ENCODE measurements around the gene SMAD2. TPM values are rescaled to one million over a fixed set of nuclear protein-coding genes. Genes with fewer than 3 reads are reported as not detected.

SMAD2 gene
- total RNA-seq, 2 donors from 2014 or later: 60.0 to 101 TPM

- Histone ChIP-seq H3K4me3 (no peak overlapping the region), H3K9me3 (no peaks in the 10 kb centered on the region), H3K27ac (no peak overlapping the region), H3K36me3 (no peaks in the 10 kb centered on the region), H3K4me1 (ENCODE audit: control insufficient read depth in 1 of 2, low read depth in 2 of 2) (peaks cover 0 to 4% of the 10 kb centered on the region in 2 donors), H3K27me3 (replicated peaks; ENCODE audit: insufficient read depth) (no peaks in the 10 kb centered on the region)
- no peak for TF ChIP-seq CTCF (IDR thresholded peaks at IDR 0.05)
- no peak for DNase-seq (ENCODE audit: low spot score)
- no peak for ATAC-seq (ENCODE audit: insufficient number of reproducible peaks, low FRiP score, low read depth)
Observed at GRCh38 chr18:47826157-47827074, 104.0 kb downstream of the SMAD2 start.

- H3K4me3 ChIP-seq: no peak overlapping the region
- ATAC-seq (ENCODE audit: insufficient number of reproducible peaks, low FRiP score, low read depth) (no peak), DNase-seq (ENCODE audit: low spot score) (no peak)
- H3K9me3 ChIP-seq: no peaks in the 10 kb centered on the region
- no peaks in the 10 kb centered on the region for H3K36me3 ChIP-seq
- peak overlapping the region in 1 of 2 donors; percentile 65 for H3K27ac ChIP-seq
- H3K4me1 ChIP-seq (ENCODE audit: control insufficient read depth in 1 of 2, low read depth in 2 of 2): peaks cover 0 to 27% of the 10 kb centered on the region in 2 donors
- H3K27me3 ChIP-seq (replicated peaks; ENCODE audit: insufficient read depth): no peaks in the 10 kb centered on the region
- TF ChIP-seq CTCF (IDR thresholded peaks at IDR 0.05): no peak
Observed at GRCh38 chr18:47821314-47821713, 109.1 kb downstream of the SMAD2 start.

- no peak for ATAC-seq (ENCODE audit: insufficient number of reproducible peaks, low FRiP score, low read depth)
- DNase-seq (ENCODE audit: low spot score): no peak
- H3K4me1 ChIP-seq (ENCODE audit: control insufficient read depth in 1 of 2, low read depth in 2 of 2): peaks cover 0 to 27% of the 10 kb centered on the region in 2 donors
- no peak for TF ChIP-seq CTCF (IDR thresholded peaks at IDR 0.05)
- H3K27ac ChIP-seq: peak overlapping the region; percentile 61 to 69
- H3K36me3 ChIP-seq: no peaks in the 10 kb centered on the region
- no peaks in the 10 kb centered on the region for H3K27me3 ChIP-seq (replicated peaks; ENCODE audit: insufficient read depth)
- H3K9me3 ChIP-seq: no peaks in the 10 kb centered on the region
- peak overlapping the region; percentile 57 for H3K4me3 ChIP-seq
Observed at GRCh38 chr18:47817795-47818077, 112.7 kb downstream of the SMAD2 start.

GRCh38 chr18:47817017-47817794 is 113.3 kb downstream of the SMAD2 start:
- Histone ChIP-seq H3K9me3 (no peaks in the 10 kb centered on the region), H3K36me3 (no peaks in the 10 kb centered on the region), H3K4me1 (ENCODE audit: control insufficient read depth in 1 of 2, low read depth in 2 of 2) (peaks cover 0 to 27% of the 10 kb centered on the region in 2 donors), H3K27ac (peak overlapping the region; percentile 61 to 69), H3K4me3 (peak overlapping the region; percentile 57), H3K27me3 (replicated peaks; ENCODE audit: insufficient read depth) (no peaks in the 10 kb centered on the region)
- ATAC-seq (ENCODE audit: insufficient number of reproducible peaks, low FRiP score, low read depth): no peak
- DNase-seq (ENCODE audit: low spot score): no peak
- no peak for TF ChIP-seq CTCF (IDR thresholded peaks at IDR 0.05)

Data from thoracic aorta (tissue), 2 donors.